K562 (cell line): ENCODE measurements around the gene NIPA2. TPM values are rescaled to one million over a fixed set of nuclear protein-coding genes. Genes with fewer than 3 reads are reported as not detected.

Experiments used
- ATAC-seq: fragments of 200-7000 bp; cut with Tn5 transposase; 3 replicates; pipeline ENCODE4 v1.9.1; 2020; ENCODE audit warnings: moderate library complexity
- BruUV-seq: library from RNA; stranded (reverse); fragments of 400-500 nt; replicated peaks from 2 replicates; lab custom pipeline; 2021; lab: Mats Ljungman, UMichigan
- CTCF ChIA-PET: fragments of 300-600 bp; formaldehyde crosslinking; extraction: SDS; loops from one replicate; lab custom pipeline; 2021; ENCODE audit warnings: low intra/inter-chr PET ratio; lab: Yijun Ruan, JAX
- POLR2A ChIA-PET: fragments of 300-600, 350-650 bp; sonication (Branson Sonifier 250); formaldehyde crosslinking; extraction: SDS; loops from one replicate; lab custom pipeline; 2021; ENCODE audit warnings: antibody characterized with exemption, inconsistent platforms; lab: Yijun Ruan, JAX
- DNase-seq, 4 experiments: peaks; one replicate each; pipeline versions ENCODE4 v3.0.0 to v3.0.0-alpha.2; 2011 to 2018; ENCODE audit warnings: low spot score in 3 of 4, mixed read lengths in 3 of 4; ENCODE audit errors: extremely low read depth in 1 of 4
- FAIRE-seq: peaks from 2 replicates; lab custom pipeline; 2011; peaks lifted over from hg19 to GRCh38; lab: Jason Lieb, UNC
- H2AFZ ChIP-seq: 2 replicates; pipeline ENCODE4 v1.6.0; 2011; ENCODE audit warnings: low read depth, low read length, control low read depth, inconsistent platforms
- H3K27ac ChIP-seq: fragments of 200-600 bp; 3 replicates; pipeline ENCODE4 v1.8.0; 2011; ENCODE audit warnings: low read depth, mild to moderate bottlenecking, control low read depth, inconsistent platforms, low read length, moderate library complexity, mixed read lengths; ENCODE audit errors: extremely low read depth
- H3K27me3 ChIP-seq, 2 experiments: fragments of 300-600 bp in 1 of 2; 2 replicates in 1 of 2; 3 replicates in 1 of 2; pipeline versions ENCODE4 v1.6.0 to v1.8.0; 2011; ENCODE audit warnings: inconsistent platforms in 2 of 2, low read length in 2 of 2, mild to moderate bottlenecking in 1 of 2, mixed read lengths in 1 of 2, moderate library complexity in 1 of 2; ENCODE audit not compliant: control insufficient read depth in 2 of 2, insufficient read depth in 2 of 2
- H3K36me3 ChIP-seq: fragments of 300-600 bp; 3 replicates; pipeline ENCODE4 v1.8.0; 2011; ENCODE audit warnings: mild to moderate bottlenecking, low read length, inconsistent platforms; ENCODE audit not compliant: control insufficient read depth, insufficient read depth
- H3K4me1 ChIP-seq, 2 experiments: fragments of 200-600 bp in 1 of 2; replicated peaks in 1 of 2; 2 replicates in 1 of 2; 3 replicates in 1 of 2; pipeline versions ENCODE4 v1.5.1 to v1.8.0; 2011; ENCODE audit warnings: inconsistent platforms in 2 of 2, low read length in 2 of 2, mild to moderate bottlenecking in 1 of 2, mixed read lengths in 1 of 2, moderate library complexity in 1 of 2; ENCODE audit not compliant: control insufficient read depth in 2 of 2, insufficient read depth in 2 of 2
- H3K4me2 ChIP-seq: 2 replicates; pipeline ENCODE4 v1.6.1; 2011; ENCODE audit warnings: low read length, control low read depth, inconsistent platforms, mixed read lengths; ENCODE audit not compliant: insufficient read depth
- H3K4me3 ChIP-seq: fragments of 200-600 bp; sonication (generic), shearing (Covaris generic); 2 replicates; pipeline ENCODE4 v1.5.1; 2016; ENCODE audit warnings: control low read depth, inconsistent platforms
- H3K79me2 ChIP-seq: fragments of 200-600 bp; 3 replicates; pipeline ENCODE4 v1.8.0; 2011; ENCODE audit warnings: low read length, inconsistent platforms; ENCODE audit not compliant: control insufficient read depth, insufficient read depth
- H3K9ac ChIP-seq, 2 experiments: 2 replicates each; pipeline versions ENCODE4 v1.6.0 to v1.6.1; 2011; ENCODE audit warnings: low read depth in 2 of 2, low read length in 2 of 2, control low read depth in 1 of 2, inconsistent platforms in 1 of 2, mild to moderate bottlenecking in 1 of 2, mixed read lengths in 1 of 2; ENCODE audit not compliant: insufficient read depth in 1 of 2
- H3K9me1 ChIP-seq: one replicate; pipeline ENCODE4 v1.6.0; 2011; ENCODE audit warnings: inconsistent platforms, mild to moderate bottlenecking, low read length, moderate library complexity; ENCODE audit not compliant: control insufficient read depth, insufficient read depth
- H3K9me3 ChIP-seq: replicated peaks from 2 replicates; pipeline ENCODE4 v1.5.1; 2011; ENCODE audit warnings: low read depth, low read length, inconsistent platforms; ENCODE audit not compliant: control insufficient read depth, insufficient read depth
- H4K20me1 ChIP-seq: replicated peaks from 2 replicates; pipeline ENCODE4 v1.6.1; 2011; ENCODE audit warnings: low read length, inconsistent platforms, mixed read lengths; ENCODE audit not compliant: control insufficient read depth, insufficient read depth
- ELF2 ChIP-seq: fragments of 250-450 bp; sonication (Bioruptor Pico); IDR thresholded peaks from 2 replicates; pipeline ENCODE4 v1.5.0; 2021; ENCODE audit warnings: mild to moderate bottlenecking
- KDM5B ChIP-seq: fragments of 200-600 bp; sonication (generic); IDR thresholded peaks from 2 replicates; pipeline ENCODE4 v1.6.1; 2012; ENCODE audit warnings: low read depth, mild to moderate bottlenecking, moderate library complexity, low read length, control low read depth, inconsistent platforms; ENCODE audit not compliant: insufficient replicate concordance
- NFE2L1 ChIP-seq: fragments of 450-650 bp; IDR thresholded peaks from 2 replicates; pipeline ENCODE4 v1.6.1; 2016; ENCODE audit warnings: missing genetic modification characterization, low read depth, mild to moderate bottlenecking, missing compliant biosample characterization, moderate library complexity, borderline replicate concordance
- NFIX ChIP-seq: fragments of 250-450 bp; sonication (Bioruptor Pico); IDR thresholded peaks from 2 replicates; pipeline ENCODE4 v1.4.0; 2020; ENCODE audit warnings: low read depth, mild to moderate bottlenecking, moderate library complexity
- NUFIP1 ChIP-seq: fragments of 450-650 bp; IDR thresholded peaks from 2 replicates; pipeline ENCODE4 v1.6.1; 2018; ENCODE audit not compliant: partially characterized antibody
- STAG1 ChIP-seq: sonication (generic); formaldehyde crosslinking; IDR thresholded peaks from 2 replicates; pipeline ENCODE4 v1.5.0; 2020; ENCODE audit warnings: missing genetic modification reagents, borderline replicate concordance
- ZEB2 ChIP-seq: fragments of 450-650 bp; IDR thresholded peaks from 2 replicates; pipeline ENCODE4 v1.6.1; 2016
- ZNF3 ChIP-seq: fragments of 250-450 bp; sonication (Bioruptor Pico); IDR thresholded peaks from 2 replicates; pipeline ENCODE4 v1.5.0; 2021; ENCODE audit warnings: mild to moderate bottlenecking, moderate library complexity
- ZNF589 ChIP-seq: fragments of 200-800 bp; sonication (Bioruptor generic); IDR thresholded peaks from 2 replicates; pipeline ENCODE4 v1.6.1; 2016; ENCODE audit warnings: low read depth, missing genetic modification characterization, missing compliant biosample characterization
- WGBS: fragments of 100-300 bp; shearing (Covaris generic); methylation state at CpG from one replicate; pipeline ENCODE4 v1.1.6; 2016; ENCODE audit warnings: low coverage, mixed read lengths; ENCODE audit not compliant: insufficient coverage; ENCODE audit errors: missing lambda C conversion rate; 5-methylcytosine and 5-hydroxymethylcytosine counted together
- in situ Hi-C: fragments of 300-500 bp; cut with MboI; formaldehyde crosslinking; loops from 4 replicates; pipeline ENCODE4 v1.15.0; 2018; ENCODE audit warnings: inconsistent platforms, mixed read lengths
- intact Hi-C: fragments of 100-400 bp; cut with micrococcal nuclease; formaldehyde crosslinking; loops from 2 replicates; pipeline ENCODE4 v1.14.2; 2022
- polyA plus RNA-seq, 8 experiments: library from polyadenylated mRNA; depleted of rRNA in 4 of 8; stranded (reverse) in 5 of 8; unstranded in 3 of 8; fragments of >200 nt; fragmentation: Nextera tagmentation in 2 of 8; fragmentation: Illumina TruSeq in 1 of 8; extraction: Ambion mirVana in 2 of 8; extraction: Trizol in 1 of 8; gene quantifications; 2 replicates each; pipeline versions ENCODE4 v1.2.1 to v1.2.3, GENCODE V29; 2011 to 2014; ENCODE audit warnings: inconsistent platforms in 1 of 8, missing spikeins in 1 of 8
- total RNA-seq, 7 experiments: library from RNA; depleted of rRNA in 6 of 7; stranded (reverse); fragments of >200 nt in 6 of 7; fragmentation: Illumina TruSeq in 2 of 7; extraction: Trizol in 2 of 7; gene quantifications; 2 replicates each; pipeline versions ENCODE4 v1.2.1 to v1.2.3, GENCODE V29; 2011 to 2021; ENCODE audit warnings: low replicate concordance in 1 of 7

NIPA2 gene
- total and polyA plus RNA-seq, 9 of the 15 experiments (the other 6 are each of a cell fraction or from before 2014, with no cell fraction given) = 18.7 to 107 (median 87.3) TPM

DNA sequence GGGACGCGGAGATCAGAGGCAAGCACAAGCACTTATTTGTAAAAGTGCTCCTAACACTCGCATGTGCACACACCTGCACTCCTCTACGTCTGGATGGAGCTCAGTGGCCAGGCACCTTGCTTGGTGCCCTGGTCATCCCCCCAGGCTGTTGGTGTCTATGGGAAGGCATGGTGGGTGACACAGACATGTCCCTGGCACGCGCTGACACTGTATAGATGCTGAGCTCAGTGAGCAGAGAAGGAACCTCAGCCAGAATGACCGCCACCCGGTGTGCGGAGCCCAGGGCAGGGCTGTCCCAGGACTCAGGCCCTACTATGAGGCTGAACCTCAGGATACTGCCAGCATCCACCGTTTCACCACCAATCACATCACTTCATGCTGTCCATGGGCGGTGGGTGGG, 64.5 kb downstream of the NIPA2 start (continued):
- TF ChIP-seq STAG1 (CRISPR knock-in tag) = no peak

DNA sequence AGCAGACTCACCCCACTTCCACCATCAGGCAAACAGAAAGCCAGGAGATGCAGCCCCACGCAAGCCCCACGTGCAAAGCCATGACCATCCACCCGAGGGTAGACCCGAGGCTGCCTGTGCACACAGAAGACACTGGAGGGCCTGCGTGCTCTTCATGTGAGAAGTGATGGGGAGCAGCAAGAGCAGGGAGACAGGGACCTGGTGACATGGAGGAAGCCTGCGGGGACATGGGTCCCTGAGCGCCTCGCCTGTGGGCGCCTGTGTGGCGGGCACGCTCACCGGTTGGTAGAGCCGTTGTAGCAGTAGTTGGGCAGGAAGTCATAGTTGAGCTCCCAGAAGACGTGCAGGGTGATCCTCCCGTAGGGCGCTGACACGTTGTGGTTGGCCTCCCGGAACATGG, 65.0 kb downstream of the NIPA2 start:
- ChIA-PET POLR2A (interaction anchor here (0.5 to 0.6 kb wide), 2 partner anchors 11 to 724 kb away, joined by 3 read pairs; no protein-coding TSS in a partner anchor), CTCF (no interaction called here)
- BruUV-seq = no TSS peak
- FAIRE-seq (no peak), DNase-seq (no peak), ATAC-seq (peak; percentile 48; the same call in 1 of the 3 replicates)
- H3K4me2 ChIP-seq = no peak overlapping the region
- no peak overlapping the region for H2AFZ ChIP-seq
- 83% methylated on average over 18 of the region's 18 CpGs for WGBS
- no peaks in the 10 kb centered on the region for H3K9me1 ChIP-seq
- no peak overlapping the region for H3K27ac ChIP-seq
- no peak overlapping the region for H3K4me3 ChIP-seq
- no peaks in the 10 kb centered on the region for H3K79me2 ChIP-seq
- no peak overlapping the region for H3K9ac ChIP-seq
- no peaks in the 10 kb centered on the region for H4K20me1 ChIP-seq
- in situ Hi-C loops = no loop called here
- H3K9me3 ChIP-seq = no peaks in the 10 kb centered on the region
- peaks cover 35% of the 10 kb centered on the region; the same call in 1 of the 3 replicates for H3K36me3 ChIP-seq
- intact Hi-C loops = no loop called here
- H3K4me1 ChIP-seq = peaks cover 0 to 3% of the 10 kb centered on the region in 2 experiments; a peak in 1 of 5 replicates
- H3K27me3 ChIP-seq = no peaks in the 10 kb centered on the region
- TF ChIP-seq ZNF589 (CRISPR knock-in tag) = no peak
- TF ChIP-seq ZNF3 (CRISPR knock-in tag) = no peak
- TF ChIP-seq NUFIP1 = no peak
- TF ChIP-seq KDM5B = no peak
- TF ChIP-seq NFE2L1 (tag) = no peak
- TF ChIP-seq ZEB2 = no peak
- no peak for TF ChIP-seq ELF2 (CRISPR knock-in tag)
- no peak for TF ChIP-seq NFIX (CRISPR knock-in tag)
